Stomach (tissue), 9 donors: Measurements from ENCODE around the gene KMT5B. TPM values are rescaled to one million over a fixed set of nuclear protein-coding genes. Genes with fewer than 3 reads are reported as not detected.

Experiments
- DNase-seq, 2 donors: peaks; one replicate each; pipeline versions ENCODE4 v3.0.0 to v3.0.0-alpha.2; 2013 to 2019
- H3K27ac ChIP-seq, 5 donors: fragments of 200-600 bp in 4 of 5; sonication (generic) in 4 of 5; one replicate each; pipeline ENCODE4 v1.5.1; 2013 to 2019; ENCODE audit warnings: mild to moderate bottlenecking in 1 of 5, moderate library complexity in 1 of 5
- H3K27me3 ChIP-seq, 3 donors: fragments of 200-600 bp; sonication (generic); one replicate each; pipeline ENCODE4 v1.5.1; 2017 to 2019; ENCODE audit warnings: mixed run types in 1 of 3
- H3K36me3 ChIP-seq, 4 donors: fragments of 200-600 bp; sonication (generic); 1 replicate in 3 of 4; 2 replicates in 1 of 4; pipeline ENCODE4 v1.5.1; 2016 to 2019
- H3K4me1 ChIP-seq, 4 donors: fragments of 200-600 bp; sonication (generic); one replicate each; pipeline ENCODE4 v1.5.1; 2016 to 2019
- H3K4me3 ChIP-seq, 4 donors: fragments of 200-600 bp; sonication (generic) in 3 of 4; one replicate each; pipeline ENCODE4 v1.5.1; 2016 to 2019; ENCODE audit warnings: mild to moderate bottlenecking in 1 of 4
- H3K9me3 ChIP-seq, 4 donors: fragments of 200-600 bp; sonication (generic); one replicate each; pipeline ENCODE4 v1.5.1; 2016 to 2019
- EP300 ChIP-seq: sonication (generic); formaldehyde crosslinking; IDR thresholded peaks from one replicate; pipeline ENCODE4 v1.6.1; 2017; ENCODE audit warnings: antibody characterized with exemption
- POLR2A ChIP-seq, 4 donors: fragments of 450-650 bp; IDR thresholded peaks; one replicate each; pipeline ENCODE4 v1.6.1; 2016; ENCODE audit warnings: antibody characterized with exemption in 4 of 4, control low read depth in 2 of 4, mild to moderate bottlenecking in 1 of 4, moderate library complexity in 1 of 4
- POLR2AphosphoS5 ChIP-seq, 3 donors: sonication (generic); formaldehyde crosslinking; IDR thresholded peaks; one replicate each; pipeline ENCODE4 v1.6.1; 2016; ENCODE audit warnings: antibody characterized with exemption in 3 of 3
- WGBS, 5 donors: extraction: QIAGEN DNeasy Blood & Tissue Kit in 3 of 5; methylation state at CpG; one replicate each; pipeline versions ENCODE4 v1.1.5 to v1.1.7; 2013 to 2018; 5-methylcytosine and 5-hydroxymethylcytosine counted together
- intact Hi-C: fragments of 100-400 bp; cut with DNase I; formaldehyde crosslinking; loops from one replicate; pipeline ENCODE4 v1.15.1; 2023; ENCODE audit warnings: low total_unique reads
- polyA plus RNA-seq, 3 donors: library from polyadenylated mRNA; stranded (reverse); fragments of 200-250 nt; gene quantifications; one replicate each; pipeline ENCODE4 v1.2.3, GENCODE V29; 2013
- total RNA-seq, 5 donors: library from RNA; depleted of rRNA; stranded (reverse); fragments of >200 nt; gene quantifications; one replicate each; pipeline versions ENCODE4 v1.1.0 to v1.2.3, GENCODE V29; 2014 to 2016
- TF ChIP-seq, protein P1 (sequence below), 7 experiments: fragments of 450-650 bp in 4 of 7; fragments of 200-600 bp in 3 of 7; sonication (generic) in 3 of 7; IDR thresholded peaks; one replicate each; pipeline ENCODE4 v1.5.1; 2016 to 2019; ENCODE audit warnings: antibody characterized with exemption in 7 of 7, control low read depth in 2 of 7, mild to moderate bottlenecking in 1 of 7
- donor health status: healthy with polysubstance abuse.
- donor health status: Bipolar disorder and iron deficiency.
- donor health status: healthy.

KMT5B gene
- total and polyA plus RNA-seq, 8 donors = 14.3 to 52.7 (median 25.1) TPM

- intact Hi-C loops = no loop called here
- no peaks in the 10 kb centered on the region for H3K27me3 ChIP-seq
- TF ChIP-seq POLR2AphosphoS5 (IDR thresholded peaks at IDR 0.05) (peak in 2 of 3 donors; percentile 36 to 58), EP300 (no peak), POLR2A (IDR thresholded peaks at IDR 0.05) (no peak)
- TF ChIP-seq, protein P1, sequence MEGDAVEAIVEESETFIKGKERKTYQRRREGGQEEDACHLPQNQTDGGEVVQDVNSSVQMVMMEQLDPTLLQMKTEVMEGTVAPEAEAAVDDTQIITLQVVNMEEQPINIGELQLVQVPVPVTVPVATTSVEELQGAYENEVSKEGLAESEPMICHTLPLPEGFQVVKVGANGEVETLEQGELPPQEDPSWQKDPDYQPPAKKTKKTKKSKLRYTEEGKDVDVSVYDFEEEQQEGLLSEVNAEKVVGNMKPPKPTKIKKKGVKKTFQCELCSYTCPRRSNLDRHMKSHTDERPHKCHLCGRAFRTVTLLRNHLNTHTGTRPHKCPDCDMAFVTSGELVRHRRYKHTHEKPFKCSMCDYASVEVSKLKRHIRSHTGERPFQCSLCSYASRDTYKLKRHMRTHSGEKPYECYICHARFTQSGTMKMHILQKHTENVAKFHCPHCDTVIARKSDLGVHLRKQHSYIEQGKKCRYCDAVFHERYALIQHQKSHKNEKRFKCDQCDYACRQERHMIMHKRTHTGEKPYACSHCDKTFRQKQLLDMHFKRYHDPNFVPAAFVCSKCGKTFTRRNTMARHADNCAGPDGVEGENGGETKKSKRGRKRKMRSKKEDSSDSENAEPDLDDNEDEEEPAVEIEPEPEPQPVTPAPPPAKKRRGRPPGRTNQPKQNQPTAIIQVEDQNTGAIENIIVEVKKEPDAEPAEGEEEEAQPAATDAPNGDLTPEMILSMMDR (IDR thresholded peaks at IDR 0.05) = no peak
- WGBS, 5 donors = 23 to 49% (median 29%) methylated on average over 8 of the region's 8 CpGs
- peak overlapping the region; percentile 65 to 83 (median 75) for H3K27ac ChIP-seq
- H3K36me3 ChIP-seq = peaks cover 0 to 8% (median 4%) of the 10 kb centered on the region in 4 donors
- H3K9me3 ChIP-seq = no peaks in the 10 kb centered on the region
- H3K4me3 ChIP-seq = no peak overlapping the region
- peaks cover 22 to 93% (median 59%) of the 10 kb centered on the region in 4 donors for H3K4me1 ChIP-seq
- peak; percentile 80 to 86 for DNase-seq
Measured at GRCh38 chr11:68106165-68106940, 106.7 kb downstream of the KMT5B start.

Other genes with a start within 250 kb of the KMT5B start
- gene UNC93B1, start 209.2 kb downstream of the KMT5B start, total RNA-seq = 100 to 1,000 TPM in 1 of 5 donors, 10 to 100 TPM in 4; 33.8 to 215 (median 43.6) TPM
- gene UNC93B1, start 209.2 kb downstream of the KMT5B start, polyA plus RNA-seq = 10 to 100 TPM; 11.6 to 33.7 (median 15.6) TPM
- gene ALDH3B1, start 203.0 kb downstream of the KMT5B start, total RNA-seq = 10 to 100 TPM in 3 of 5 donors, 1 to 10 TPM in 2; 2.9 to 55.0 (median 21.2) TPM
- gene ALDH3B1, start 203.0 kb downstream of the KMT5B start, polyA plus RNA-seq = 10 to 100 TPM in 2 of 3 donors, 1 to 10 TPM in 1; 6.7 to 13.3 (median 12.7) TPM
- gene NDUFS8, start 182.6 kb downstream of the KMT5B start, total RNA-seq = 100 to 1,000 TPM in 3 of 5 donors, 10 to 100 TPM in 2; 52.0 to 310 (median 123) TPM
- gene NDUFS8, start 182.6 kb downstream of the KMT5B start, polyA plus RNA-seq = 100 to 1,000 TPM; 187 to 263 (median 224) TPM
- gene TCIRG1, start 174.3 kb downstream of the KMT5B start, total RNA-seq = 100 to 1,000 TPM in 4 of 5 donors, 10 to 100 TPM in 1; 46.3 to 835 (median 484) TPM
- 100 to 1,000 TPM in 2 of 3 donors, 10 to 100 TPM in 1; 96.7 to 147 (median 111) TPM for gene TCIRG1, start 174.3 kb downstream of the KMT5B start, polyA plus RNA-seq
- 100 to 1,000 TPM in 4 of 5 donors, 10 to 100 TPM in 1; 85.9 to 227 (median 147) TPM for gene CHKA, start 91.9 kb downstream of the KMT5B start, total RNA-seq
- 10 to 100 TPM; 20.9 to 47.2 (median 36.7) TPM for gene CHKA, start 91.9 kb downstream of the KMT5B start, polyA plus RNA-seq
- gene C11orf24, start 58.7 kb upstream of the KMT5B start, total RNA-seq = 10 to 100 TPM in 4 of 5 donors, 1 to 10 TPM in 1; 5.8 to 35.1 (median 18.0) TPM
- gene C11orf24, start 58.7 kb upstream of the KMT5B start, polyA plus RNA-seq = 10 to 100 TPM; 16.3 to 24.6 (median 22.3) TPM
- 100 to 1,000 TPM in 2 of 5 donors, 10 to 100 TPM in 3; 36.5 to 152 (median 64.7) TPM for gene LRP5, start 99.3 kb upstream of the KMT5B start, total RNA-seq
- gene LRP5, start 99.3 kb upstream of the KMT5B start, polyA plus RNA-seq = 10 to 100 TPM; 11.8 to 42.4 (median 26.6) TPM
- 100 to 1,000 TPM in 4 of 5 donors, 10 to 100 TPM in 1; 95.7 to 236 (median 140) TPM for gene PPP6R3, start 247.5 kb upstream of the KMT5B start, total RNA-seq
- 10 to 100 TPM; 19.5 to 23.9 (median 22.5) TPM for gene PPP6R3, start 247.5 kb upstream of the KMT5B start, polyA plus RNA-seq